IMR-90 (cell line): ENCODE measurements around the gene LLCFC1. TPM values are rescaled to one million over a fixed set of nuclear protein-coding genes. Genes with fewer than 3 reads are reported as not detected.

Experiments used
- ATAC-seq: fragments of 200-7000 bp; cut with Tn5 transposase; 2 replicates; pipeline ENCODE4 v1.9.1; 2020; ENCODE audit warnings: low read depth, mild to moderate bottlenecking, moderate library complexity
- BruUV-seq: library from RNA; stranded (reverse); fragments of 400-500 nt; replicated peaks from 2 replicates; lab custom pipeline; 2021; lab: Mats Ljungman, UMichigan
- CTCF ChIA-PET: fragments of 300-600 bp; formaldehyde crosslinking; extraction: SDS; loops from one replicate; lab custom pipeline; 2021; ENCODE audit warnings: antibody characterized with exemption; lab: Yijun Ruan, JAX
- POLR2A ChIA-PET: fragments of 300-600 bp; sonication (Branson Sonifier 250); formaldehyde crosslinking; loops from one replicate; lab custom pipeline; 2022; ENCODE audit warnings: antibody characterized with exemption; ENCODE audit not compliant: unreplicated experiment; lab: Charles Lee
- DNase-seq: peaks from one replicate; pipeline ENCODE4 v3.0.0; 2013
- H2AFZ ChIP-seq: replicated peaks from 2 replicates; pipeline ENCODE3; 2013; ENCODE audit warnings: low read length, mild to moderate bottlenecking; ENCODE audit not compliant: poor library complexity
- H2AK5ac ChIP-seq: 2 replicates; pipeline ENCODE4 v1.6.1; 2013; ENCODE audit warnings: low read depth, low read length, inconsistent platforms
- H2AK9ac ChIP-seq: replicated peaks from 2 replicates; pipeline ENCODE3; 2013; ENCODE audit warnings: mild to moderate bottlenecking, low read depth, low read length, moderate library complexity; ENCODE audit not compliant: poor library complexity
- H2BK120ac ChIP-seq: 2 replicates; pipeline ENCODE4 v1.6.1; 2013; ENCODE audit warnings: low read depth, low read length, inconsistent platforms
- H2BK15ac ChIP-seq: 3 replicates; pipeline ENCODE4 v1.6.1; 2013; ENCODE audit warnings: low read depth, low read length, inconsistent platforms
- H2BK20ac ChIP-seq: 2 replicates; pipeline ENCODE4 v1.6.1; 2013; ENCODE audit warnings: low read depth, mild to moderate bottlenecking, inconsistent platforms, low read length, moderate library complexity
- H2BK5ac ChIP-seq: 2 replicates; pipeline ENCODE4 v1.6.1; 2013; ENCODE audit warnings: mild to moderate bottlenecking, low read depth, low read length, inconsistent platforms; ENCODE audit not compliant: poor library complexity, severe bottlenecking
- H3K14ac ChIP-seq: replicated peaks from 2 replicates; pipeline ENCODE4 v1.6.1; 2013; ENCODE audit warnings: low read depth, low read length, inconsistent platforms
- H3K18ac ChIP-seq: 2 replicates; pipeline ENCODE4 v1.6.1; 2013; ENCODE audit warnings: low read depth, low read length, control low read depth
- H3K23ac ChIP-seq: 2 replicates; pipeline ENCODE4 v1.6.1; 2013; ENCODE audit warnings: low read depth, low read length, inconsistent platforms
- H3K27ac ChIP-seq: 2 replicates; pipeline ENCODE4 v1.5.1; 2013; ENCODE audit warnings: mild to moderate bottlenecking, control low read depth, low read length; ENCODE audit not compliant: insufficient read depth
- H3K27me3 ChIP-seq: 2 replicates; pipeline ENCODE4 v1.6.1; 2013; ENCODE audit warnings: low read length; ENCODE audit not compliant: control insufficient read depth, insufficient read depth
- H3K36me3 ChIP-seq: 2 replicates; pipeline ENCODE4 v1.6.1; 2013; ENCODE audit warnings: low read length, mixed read lengths; ENCODE audit not compliant: control insufficient read depth, insufficient read depth
- H3K4ac ChIP-seq: 2 replicates; pipeline ENCODE4 v1.6.1; 2013; ENCODE audit warnings: low read depth, low read length, inconsistent platforms
- H3K4me1 ChIP-seq: 2 replicates; pipeline ENCODE4 v1.6.1; 2013; ENCODE audit warnings: low read length, mixed read lengths; ENCODE audit not compliant: control insufficient read depth, insufficient read depth
- H3K4me2 ChIP-seq: 2 replicates; pipeline ENCODE4 v1.6.1; 2013; ENCODE audit warnings: low read depth, mild to moderate bottlenecking, control low read depth, low read length, moderate library complexity
- H3K4me3 ChIP-seq: 2 replicates; pipeline ENCODE4 v1.5.1; 2013; ENCODE audit warnings: low read depth, mild to moderate bottlenecking, control low read depth, low read length, moderate library complexity; ENCODE audit not compliant: insufficient read depth
- H3K56ac ChIP-seq: 2 replicates; pipeline ENCODE4 v1.6.1; 2013; ENCODE audit warnings: low read length, inconsistent platforms; ENCODE audit not compliant: insufficient read depth; ENCODE audit errors: extremely low read depth
- H3K79me1 ChIP-seq, 2 experiments: 2 replicates each; pipeline ENCODE4 v1.6.1; 2013; ENCODE audit warnings: low read length in 2 of 2, inconsistent platforms in 1 of 2, low read depth in 1 of 2
- H3K9ac ChIP-seq: 2 replicates; pipeline ENCODE4 v1.6.1; 2013; ENCODE audit warnings: low read depth, low read length, control low read depth
- H3K9me1 ChIP-seq: 2 replicates; pipeline ENCODE4 v1.6.1; 2013; ENCODE audit warnings: low read length, inconsistent platforms; ENCODE audit not compliant: insufficient read depth
- H3K9me3 ChIP-seq: 2 replicates; pipeline ENCODE4 v1.6.1; 2013; ENCODE audit warnings: low read length; ENCODE audit not compliant: control insufficient read depth, insufficient read depth
- H4K20me1 ChIP-seq: 2 replicates; pipeline ENCODE4 v1.6.1; 2013; ENCODE audit warnings: low read length, inconsistent platforms; ENCODE audit not compliant: insufficient read depth
- H4K5ac ChIP-seq: 2 replicates; pipeline ENCODE4 v1.6.1; 2013; ENCODE audit warnings: mild to moderate bottlenecking, low read depth, low read length, control low read depth
- H4K8ac ChIP-seq, 2 experiments: 2 replicates each; pipeline ENCODE4 v1.6.1; 2013; ENCODE audit warnings: low read depth in 2 of 2, low read length in 2 of 2, control low read depth in 1 of 2, inconsistent platforms in 1 of 2
- H4K91ac ChIP-seq: 2 replicates; pipeline ENCODE4 v1.6.1; 2013; ENCODE audit warnings: low read depth, low read length, inconsistent platforms; ENCODE audit not compliant: insufficient read depth
- CEBPB ChIP-seq: IDR thresholded peaks from 2 replicates; pipeline ENCODE4 v1.6.1; 2012; ENCODE audit warnings: low read depth, low read length, improper control_type of control experiment
- CHD1 ChIP-seq: IDR thresholded peaks from 2 replicates; pipeline ENCODE4 v1.6.1; 2012; ENCODE audit warnings: low read depth, low read length, improper control_type of control experiment
- FOS ChIP-seq: fragments of 150-350 bp; IDR thresholded peaks from 2 replicates; pipeline ENCODE4 v1.6.1; 2016; ENCODE audit warnings: low read depth, low read length
- MAFK ChIP-seq: IDR thresholded peaks from 2 replicates; pipeline ENCODE4 v1.6.1; 2012; ENCODE audit warnings: low read depth, low read length, improper control_type of control experiment
- MAZ ChIP-seq: IDR thresholded peaks from 2 replicates; pipeline ENCODE4 v1.6.1; 2012; ENCODE audit warnings: low read depth, mild to moderate bottlenecking, low read length, improper control_type of control experiment, moderate library complexity, borderline replicate concordance
- MXI1 ChIP-seq: IDR thresholded peaks from 2 replicates; pipeline ENCODE4 v1.6.1; 2012; ENCODE audit warnings: low read depth, mild to moderate bottlenecking, low read length, moderate library complexity, borderline replicate concordance
- NFE2L2 ChIP-seq: fragments of 150-350 bp; IDR thresholded peaks from 2 replicates; pipeline ENCODE4 v1.6.1; 2016; ENCODE audit warnings: low read depth, mild to moderate bottlenecking, low read length
- POLR2A ChIP-seq: IDR thresholded peaks from 2 replicates; pipeline ENCODE4 v1.6.1; 2012; ENCODE audit warnings: mild to moderate bottlenecking, low read depth, low read length
- RAD21 ChIP-seq: IDR thresholded peaks from 2 replicates; pipeline ENCODE4 v1.6.1; 2012; ENCODE audit warnings: low read length, improper control_type of control experiment
- RCOR1 ChIP-seq: IDR thresholded peaks from 2 replicates; pipeline ENCODE4 v1.6.1; 2012; ENCODE audit warnings: mild to moderate bottlenecking, low read length, improper control_type of control experiment; ENCODE audit not compliant: insufficient replicate concordance
- RFX5 ChIP-seq: IDR thresholded peaks from 2 replicates; pipeline ENCODE4 v1.8.0; 2012; ENCODE audit warnings: low read depth, mild to moderate bottlenecking, low read length, moderate library complexity
- SMC3 ChIP-seq: fragments of 150-350 bp; IDR thresholded peaks from 2 replicates; pipeline ENCODE4 v1.6.1; 2016; ENCODE audit warnings: low read depth, mild to moderate bottlenecking, antibody characterized with exemption, low read length, moderate library complexity
- WGBS, 2 experiments: methylation state at CpG; one replicate each; pipeline versions ENCODE4 v1.1.5 to v1.1.7; 2013; ENCODE audit warnings: missing lambda C conversion rate in 2 of 2; ENCODE audit not compliant: insufficient read length in 1 of 2; ENCODE audit errors: extremely low coverage in 2 of 2; 5-methylcytosine and 5-hydroxymethylcytosine counted together
- dilution Hi-C: fragments of 300-500 bp; cut with HindIII; formaldehyde crosslinking; loops from one replicate; pipeline ENCODE4 v1.14.3; 2018; ENCODE audit warnings: low sequenced_read_pairs; ENCODE audit not compliant: unreplicated experiment
- in situ Hi-C: fragments of 300-500 bp; cut with MboI; formaldehyde crosslinking; loops from 3 replicates; pipeline ENCODE4 v1.14.3; 2019; ENCODE audit warnings: low sequenced_read_pairs, inconsistent platforms, mixed read lengths
- intact Hi-C: fragments of 100-400 bp; cut with micrococcal nuclease; formaldehyde crosslinking; loops from 2 replicates; pipeline ENCODE4 v1.10.0; 2022
- polyA plus RNA-seq, 3 experiments: library from polyadenylated mRNA; depleted of rRNA; stranded (reverse); fragments of >200 nt; gene quantifications; 2 replicates each; pipeline ENCODE4 v1.2.3, GENCODE V29; 2012; ENCODE audit warnings: low replicate concordance in 1 of 3
- total RNA-seq: library from RNA; depleted of rRNA; stranded (reverse); fragments of >200 nt; gene quantifications from 2 replicates; pipeline ENCODE4 v1.2.3, GENCODE V29; 2012
- TF ChIP-seq, protein P1 (sequence below): conservative IDR thresholded peaks from 2 replicates; pipeline ENCODE4 v1.5.1; 2012; ENCODE audit warnings: mild to moderate bottlenecking, low read depth, low read length, improper control_type of control experiment
- TF ChIP-seq, protein P2 (sequence below): fragments of 150-350 bp; IDR thresholded peaks from 2 replicates; pipeline ENCODE4 v1.6.1; 2017; ENCODE audit warnings: mild to moderate bottlenecking, antibody characterized with exemption, low read length, low read depth
- TF ChIP-seq, protein P3 (sequence below): fragments of 150-350 bp; IDR thresholded peaks from 2 replicates; pipeline ENCODE4 v1.6.1; 2016; ENCODE audit warnings: low read depth, mild to moderate bottlenecking, low read length, moderate library complexity, borderline replicate concordance

The LLCFC1 gene
- total and polyA plus RNA-seq, 2 of the 4 experiments (the other 2 are of a cell fraction) = not detected

DNA sequence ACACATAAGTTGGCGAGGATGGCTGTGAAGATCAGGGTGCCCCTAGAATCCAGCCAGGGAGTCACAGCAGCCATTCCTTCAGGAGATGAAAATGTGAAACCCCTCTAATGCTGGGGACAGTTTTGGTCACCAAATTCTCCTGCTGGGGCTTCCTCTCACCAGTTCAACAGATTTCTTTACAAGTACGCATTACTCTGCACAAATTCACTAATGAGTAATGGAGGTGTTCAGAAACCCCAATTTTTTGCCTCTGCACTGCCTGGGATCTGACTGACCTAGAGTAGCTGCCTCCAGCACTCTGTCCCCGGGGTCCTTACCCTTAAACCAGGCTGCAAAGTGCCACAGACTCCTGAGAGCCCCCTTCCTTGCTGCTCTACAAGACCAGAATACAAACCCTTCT, 21.8 kb upstream of the LLCFC1 start:
- Histone ChIP-seq H3K23ac (no peak overlapping the region), H3K27me3 (no peaks in the 10 kb centered on the region), H3K9ac (no peak overlapping the region), H4K8ac (no peak overlapping the region), H3K4me2 (no peak overlapping the region), H2BK15ac (no peak overlapping the region), H3K9me3 (no peaks in the 10 kb centered on the region; the same call in 1 of the 2 replicates), H2BK5ac (no peak overlapping the region), H2AFZ (no peak overlapping the region), H3K56ac (no peak overlapping the region), H3K4me3 (no peak overlapping the region), H2BK120ac (no peak overlapping the region), H3K27ac (no peak overlapping the region), H3K18ac (no peak overlapping the region), H3K4me1 (no peaks in the 10 kb centered on the region), H3K9me1 (no peaks in the 10 kb centered on the region), H3K36me3 (no peaks in the 10 kb centered on the region), H4K5ac (no peak overlapping the region), H2AK9ac (no peak overlapping the region), H4K20me1 (no peaks in the 10 kb centered on the region), H4K91ac (no peak overlapping the region), H3K14ac (no peak overlapping the region), H3K79me1 (no peaks in the 10 kb centered on the region), H3K4ac (no peak overlapping the region), H2AK5ac (no peak overlapping the region), H2BK20ac (no peak overlapping the region)
- POLR2A ChIA-PET = no interaction called here
- ATAC-seq (no peak), DNase-seq (no peak)
- intact Hi-C loops (no loop called here), in situ Hi-C loops (no loop called here), dilution Hi-C loops (no loop called here)
- no CpG with 5 or more reads among the region's 3 CpGs for WGBS, 2 experiments
- CTCF ChIA-PET = no interaction called here
- BruUV-seq = no TSS peak
- TF ChIP-seq RFX5 (no peak), NFE2L2 (no peak), MAFK (no peak), POLR2A (no peak), CEBPB (no peak), RAD21 (no peak), MXI1 (no peak), CHD1 (no peak), MAZ (no peak), SMC3 (no peak), FOS (no peak), RCOR1 (no peak)
- TF ChIP-seq, protein P1, sequence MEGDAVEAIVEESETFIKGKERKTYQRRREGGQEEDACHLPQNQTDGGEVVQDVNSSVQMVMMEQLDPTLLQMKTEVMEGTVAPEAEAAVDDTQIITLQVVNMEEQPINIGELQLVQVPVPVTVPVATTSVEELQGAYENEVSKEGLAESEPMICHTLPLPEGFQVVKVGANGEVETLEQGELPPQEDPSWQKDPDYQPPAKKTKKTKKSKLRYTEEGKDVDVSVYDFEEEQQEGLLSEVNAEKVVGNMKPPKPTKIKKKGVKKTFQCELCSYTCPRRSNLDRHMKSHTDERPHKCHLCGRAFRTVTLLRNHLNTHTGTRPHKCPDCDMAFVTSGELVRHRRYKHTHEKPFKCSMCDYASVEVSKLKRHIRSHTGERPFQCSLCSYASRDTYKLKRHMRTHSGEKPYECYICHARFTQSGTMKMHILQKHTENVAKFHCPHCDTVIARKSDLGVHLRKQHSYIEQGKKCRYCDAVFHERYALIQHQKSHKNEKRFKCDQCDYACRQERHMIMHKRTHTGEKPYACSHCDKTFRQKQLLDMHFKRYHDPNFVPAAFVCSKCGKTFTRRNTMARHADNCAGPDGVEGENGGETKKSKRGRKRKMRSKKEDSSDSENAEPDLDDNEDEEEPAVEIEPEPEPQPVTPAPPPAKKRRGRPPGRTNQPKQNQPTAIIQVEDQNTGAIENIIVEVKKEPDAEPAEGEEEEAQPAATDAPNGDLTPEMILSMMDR = no peak
- TF ChIP-seq, protein P2, sequence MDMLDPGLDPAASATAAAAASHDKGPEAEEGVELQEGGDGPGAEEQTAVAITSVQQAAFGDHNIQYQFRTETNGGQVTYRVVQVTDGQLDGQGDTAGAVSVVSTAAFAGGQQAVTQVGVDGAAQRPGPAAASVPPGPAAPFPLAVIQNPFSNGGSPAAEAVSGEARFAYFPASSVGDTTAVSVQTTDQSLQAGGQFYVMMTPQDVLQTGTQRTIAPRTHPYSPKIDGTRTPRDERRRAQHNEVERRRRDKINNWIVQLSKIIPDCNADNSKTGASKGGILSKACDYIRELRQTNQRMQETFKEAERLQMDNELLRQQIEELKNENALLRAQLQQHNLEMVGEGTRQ = no peak
- TF ChIP-seq, protein P3, sequence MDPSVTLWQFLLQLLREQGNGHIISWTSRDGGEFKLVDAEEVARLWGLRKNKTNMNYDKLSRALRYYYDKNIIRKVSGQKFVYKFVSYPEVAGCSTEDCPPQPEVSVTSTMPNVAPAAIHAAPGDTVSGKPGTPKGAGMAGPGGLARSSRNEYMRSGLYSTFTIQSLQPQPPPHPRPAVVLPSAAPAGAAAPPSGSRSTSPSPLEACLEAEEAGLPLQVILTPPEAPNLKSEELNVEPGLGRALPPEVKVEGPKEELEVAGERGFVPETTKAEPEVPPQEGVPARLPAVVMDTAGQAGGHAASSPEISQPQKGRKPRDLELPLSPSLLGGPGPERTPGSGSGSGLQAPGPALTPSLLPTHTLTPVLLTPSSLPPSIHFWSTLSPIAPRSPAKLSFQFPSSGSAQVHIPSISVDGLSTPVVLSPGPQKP = no peak
